Thyroid gland (tissue), 4 donors: Measurements from ENCODE around the gene GGA2.

ENCODE experiments used
- POLR2A ChIP-seq, 2 donors: fragments of 450-650 bp; IDR thresholded peaks; one replicate each; pipeline ENCODE4 v1.6.1; 2017; ENCODE audit warnings: antibody characterized with exemption in 2 of 2, mild to moderate bottlenecking in 2 of 2, moderate library complexity in 1 of 2
- TF ChIP-seq, protein P1 (sequence below), 6 experiments: fragments of 200-600 bp in 3 of 6; fragments of 450-650 bp in 3 of 6; sonication (generic) in 3 of 6; IDR thresholded peaks; one replicate each; pipeline ENCODE4 v1.5.1; 2016 to 2019; ENCODE audit warnings: antibody characterized with exemption in 6 of 6, mild to moderate bottlenecking in 2 of 6, inconsistent platforms in 1 of 6, moderate library complexity in 1 of 6

DNA sequence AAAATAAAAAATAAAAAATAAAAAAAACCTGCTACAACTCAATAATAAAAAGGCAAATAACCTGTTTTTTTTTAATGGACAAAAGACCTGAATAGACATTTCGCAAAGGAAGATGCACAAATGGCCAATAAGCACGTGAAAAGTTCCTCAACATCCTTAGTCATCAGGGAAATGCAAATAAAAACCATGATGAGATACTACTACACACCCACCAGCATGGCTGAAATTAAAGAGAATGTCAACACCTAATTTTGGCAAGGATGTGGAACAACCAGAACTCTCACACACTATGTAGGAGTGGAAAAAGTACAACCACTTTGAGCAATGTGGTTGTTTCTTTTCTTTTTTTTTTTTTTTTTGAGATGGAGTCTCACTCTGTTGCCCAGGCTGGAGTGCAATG lies 81.9 kb downstream of the GGA2 start:
- no peak for TF ChIP-seq POLR2A (IDR thresholded peaks at IDR 0.05)
- TF ChIP-seq, protein P1, sequence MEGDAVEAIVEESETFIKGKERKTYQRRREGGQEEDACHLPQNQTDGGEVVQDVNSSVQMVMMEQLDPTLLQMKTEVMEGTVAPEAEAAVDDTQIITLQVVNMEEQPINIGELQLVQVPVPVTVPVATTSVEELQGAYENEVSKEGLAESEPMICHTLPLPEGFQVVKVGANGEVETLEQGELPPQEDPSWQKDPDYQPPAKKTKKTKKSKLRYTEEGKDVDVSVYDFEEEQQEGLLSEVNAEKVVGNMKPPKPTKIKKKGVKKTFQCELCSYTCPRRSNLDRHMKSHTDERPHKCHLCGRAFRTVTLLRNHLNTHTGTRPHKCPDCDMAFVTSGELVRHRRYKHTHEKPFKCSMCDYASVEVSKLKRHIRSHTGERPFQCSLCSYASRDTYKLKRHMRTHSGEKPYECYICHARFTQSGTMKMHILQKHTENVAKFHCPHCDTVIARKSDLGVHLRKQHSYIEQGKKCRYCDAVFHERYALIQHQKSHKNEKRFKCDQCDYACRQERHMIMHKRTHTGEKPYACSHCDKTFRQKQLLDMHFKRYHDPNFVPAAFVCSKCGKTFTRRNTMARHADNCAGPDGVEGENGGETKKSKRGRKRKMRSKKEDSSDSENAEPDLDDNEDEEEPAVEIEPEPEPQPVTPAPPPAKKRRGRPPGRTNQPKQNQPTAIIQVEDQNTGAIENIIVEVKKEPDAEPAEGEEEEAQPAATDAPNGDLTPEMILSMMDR (IDR thresholded peaks at IDR 0.05), result no peak
